Right cardiac atrium (tissue), 5 donors: Measurements from ENCODE around the gene LGMN. TPM values are rescaled to one million over a fixed set of nuclear protein-coding genes. Genes with fewer than 3 reads are reported as not detected.
"Not testable (repeated sequence)": the region's sequence is repeated elsewhere in the genome, so short reads cannot be mapped to it uniquely, and the experiment has no call there.

Experiments used
- ATAC-seq, 2 donors: fragments of 200-7000 bp; cut with Tn5 transposase; one replicate each; pipeline versions ENCODE4 v1.8.0 to v1.9.1; 2020; ENCODE audit warnings: moderate library complexity in 2 of 2, mild to moderate bottlenecking in 1 of 2
- DNase-seq, 3 donors: peaks; one replicate each; pipeline ENCODE4 v3.0.0-alpha.2; 2020
- H3K27ac ChIP-seq: one replicate; pipeline ENCODE4 v1.5.1; 2013; ENCODE audit warnings: mild to moderate bottlenecking, low read length, control low read depth, moderate library complexity
- H3K27me3 ChIP-seq: one replicate; pipeline ENCODE4 v1.6.1; 2013; ENCODE audit not compliant: control insufficient read depth, insufficient read depth
- H3K4me1 ChIP-seq: one replicate; pipeline ENCODE4 v1.6.1; 2013; ENCODE audit warnings: low read length; ENCODE audit not compliant: control insufficient read depth, insufficient read depth
- H3K4me3 ChIP-seq: one replicate; pipeline ENCODE4 v1.5.1; 2013; ENCODE audit warnings: low read length, control low read depth
- H3K9me3 ChIP-seq: one replicate; pipeline ENCODE4 v1.6.1; 2013; ENCODE audit warnings: low read length; ENCODE audit not compliant: control insufficient read depth
- WGBS: extraction: QIAGEN DNeasy Blood & Tissue Kit; methylation state at CpG from one replicate; pipeline ENCODE4 v1.1.7; 2013; 5-methylcytosine and 5-hydroxymethylcytosine counted together
- intact Hi-C, 4 donors: fragments of 100-400 bp; cut with DNase I; formaldehyde crosslinking; loops; one replicate each; pipeline versions ENCODE4 v1.11.0 to v1.14.0; 2022 to 2023
- polyA plus RNA-seq: library from polyadenylated mRNA; stranded (reverse); fragments of 200-250 nt; gene quantifications from one replicate; pipeline ENCODE4 v1.2.3, GENCODE V29; 2013
- total RNA-seq, 4 donors: library from RNA; stranded (reverse); fragmentation: NEBNext Ultra II Directional; extraction: Animal tissue kit (Norgen Biotek cat#: 25700); gene quantifications; one replicate each; pipeline ENCODE4 v1.2.1, GENCODE V29; 2021
- donor health status: healthy with polysubstance abuse.
- donor health status: DM: no; HTN: yes; CAD: no.
- donor health status: DM: no; HTN: no; CAD: no.
- donor health status: DM: no; HTN: yes; CAD: no; lungs with severe emphysema.
- donor health status: DM: yes; HTN: yes; CAD: no.

The LGMN gene
- total and polyA plus RNA-seq, 5 donors: 56.2 to 92.5 (median 87.0) TPM

DNA sequence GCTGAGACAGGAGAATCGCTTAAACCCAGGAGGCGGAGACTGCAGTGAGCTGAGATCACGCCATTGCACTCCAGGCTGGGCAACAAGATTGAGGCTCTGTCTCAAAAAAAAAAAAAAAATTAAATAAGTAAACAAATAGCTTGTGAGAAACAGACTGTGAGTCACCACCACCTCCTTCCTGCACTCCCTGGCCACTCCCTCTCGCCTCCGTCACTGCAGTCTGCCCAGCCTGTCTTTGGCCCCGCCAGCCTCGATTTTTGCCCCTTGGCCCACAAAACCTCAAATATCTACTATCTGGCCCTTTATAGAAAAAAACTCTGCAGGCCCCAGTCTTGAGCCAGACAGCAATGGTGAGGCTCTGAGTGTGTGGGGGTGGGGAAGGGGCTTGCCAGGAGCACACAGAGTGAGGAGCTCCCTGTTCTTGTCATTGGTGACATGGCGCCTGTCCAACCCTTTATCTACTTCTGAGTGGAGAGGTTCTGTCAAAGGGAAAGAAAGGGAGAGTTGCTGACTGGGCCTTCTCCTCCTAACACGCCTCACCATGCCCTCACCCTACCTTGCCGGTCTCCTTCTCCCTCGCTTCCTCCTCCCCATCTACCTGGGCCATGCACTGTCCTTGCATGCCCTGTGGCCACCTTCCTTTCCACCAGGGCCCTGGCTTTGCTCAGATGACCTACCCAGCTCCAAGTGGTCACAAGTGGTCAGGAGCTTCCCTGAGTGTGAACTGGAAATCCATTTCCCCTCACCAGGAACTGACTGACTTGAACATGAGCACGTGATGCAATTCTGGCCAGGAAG is 22.1 kb downstream of the LGMN start:
- peak; percentile 86 to 89 (median 87) for DNase-seq
- WGBS: 64% methylated on average over 12 of the region's 12 CpGs
- ATAC-seq: peak; percentile 84 to 90
- no peaks in the 10 kb centered on the region for H3K9me3 ChIP-seq
- peaks cover 8% of the 10 kb centered on the region for H3K4me1 ChIP-seq
- intact Hi-C loops: no loop called here
- no peak overlapping the region for H3K4me3 ChIP-seq
- no peaks in the 10 kb centered on the region for H3K27me3 ChIP-seq
- peak overlapping the region; percentile 17 for H3K27ac ChIP-seq

GRCh38 chr14:92724516-92725340 is 23.7 kb downstream of the LGMN start:
- no peaks in the 10 kb centered on the region for H3K27me3 ChIP-seq
- no peak overlapping the region for H3K4me3 ChIP-seq
- DNase-seq: peak in 2 of 3 donors; percentile 61 to 73
- WGBS: 62% methylated on average over 14 of the region's 14 CpGs
- H3K4me1 ChIP-seq: peaks cover 12% of the 10 kb centered on the region
- intact Hi-C loops: no loop called here
- H3K27ac ChIP-seq: peak overlapping the region; percentile 46
- no peaks in the 10 kb centered on the region for H3K9me3 ChIP-seq
- peak; percentile 79 to 82 for ATAC-seq

DNA sequence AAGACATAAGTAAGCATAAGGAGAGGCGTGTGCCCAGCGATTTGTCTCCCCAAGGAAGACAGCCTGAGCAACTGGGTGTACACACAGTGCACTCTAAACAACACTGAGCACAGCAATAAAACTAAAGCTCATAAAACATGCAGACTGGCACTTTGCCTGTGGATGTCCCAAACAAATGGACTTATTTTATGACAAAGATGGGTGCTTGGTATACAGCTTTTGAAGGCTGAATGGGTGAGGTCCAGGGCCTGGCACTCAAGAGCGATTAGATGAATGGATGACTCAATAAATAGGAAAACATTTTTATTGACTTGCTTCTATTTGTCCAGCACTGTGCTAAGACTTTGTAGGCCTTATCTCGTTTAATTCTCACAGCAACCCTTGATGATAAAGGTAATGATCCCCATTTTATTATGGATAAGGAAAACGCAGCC is 28.5 kb downstream of the LGMN start:
- DNase-seq (peak in 1 of 3 donors; percentile 70), ATAC-seq (peak; percentile 24 to 67)
- peaks cover 9% of the 10 kb centered on the region for H3K4me1 ChIP-seq
- intact Hi-C loops: loop anchor here in 1 of 4 donors (5.0 kb wide), 1 partner anchor 62 kb away; no protein-coding TSS in a partner anchor
- H3K9me3 ChIP-seq: no peaks in the 10 kb centered on the region
- H3K4me3 ChIP-seq: no peak overlapping the region
- 54% methylated on average over 5 of the region's 5 CpGs for WGBS
- no peaks in the 10 kb centered on the region for H3K27me3 ChIP-seq
- H3K27ac ChIP-seq: peak overlapping the region; percentile 66

DNA sequence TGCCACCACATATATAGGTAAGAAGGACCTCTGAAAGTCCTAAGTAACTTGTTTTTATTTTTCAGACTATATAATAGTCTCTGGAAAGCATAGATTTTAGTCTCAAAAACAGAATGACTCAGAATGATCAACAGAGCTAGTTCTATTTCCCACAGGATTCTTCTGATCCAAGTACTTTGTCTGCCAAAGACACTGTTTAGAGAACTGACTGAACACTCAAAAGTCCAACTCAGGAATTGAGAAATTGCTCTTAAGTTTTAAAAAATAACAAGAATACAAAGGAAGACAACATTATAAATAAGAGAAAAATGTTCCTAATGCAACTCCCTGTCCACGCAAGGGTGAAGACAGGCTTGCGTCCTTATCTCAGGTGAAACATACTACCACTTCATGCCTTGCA is 29.0 kb downstream of the LGMN start:
- Histone ChIP-seq H3K27me3 (no peaks in the 10 kb centered on the region), H3K4me3 (no peak overlapping the region), H3K9me3 (no peaks in the 10 kb centered on the region), H3K4me1 (peaks cover 7% of the 10 kb centered on the region), H3K27ac (peak overlapping the region; percentile 66)
- ATAC-seq (peak; percentile 48 to 64), DNase-seq (no peak)
- intact Hi-C loops: loop anchor here in 1 of 4 donors (5.0 kb wide), 1 partner anchor 63 kb away; no protein-coding TSS in a partner anchor
- 66% methylated on average over 2 of the region's 2 CpGs for WGBS

DNA sequence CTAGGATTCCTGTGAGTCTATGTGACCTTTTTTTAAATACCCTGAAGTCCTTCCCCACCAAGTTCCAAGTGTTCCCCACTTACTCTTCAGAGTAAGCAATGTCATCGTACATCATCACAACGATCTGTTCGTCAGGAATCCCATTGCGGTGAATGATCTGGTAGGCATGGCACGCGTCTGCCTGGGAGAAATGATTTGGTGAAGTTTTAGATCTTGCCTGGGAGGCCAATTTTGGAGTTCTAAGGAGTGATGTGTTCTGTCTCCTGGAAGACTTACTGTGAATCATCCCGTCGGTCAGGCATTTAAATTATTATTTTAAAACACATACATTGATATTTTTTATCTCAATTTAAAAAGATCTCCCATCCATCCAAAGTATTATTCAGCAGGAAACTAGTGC is 29.8 kb downstream of the LGMN start:
- Histone ChIP-seq H3K27ac (no peak overlapping the region), H3K27me3 (no peaks in the 10 kb centered on the region), H3K4me1 (peaks cover 7% of the 10 kb centered on the region), H3K4me3 (no peak overlapping the region), H3K9me3 (no peaks in the 10 kb centered on the region)
- ATAC-seq: no peak
- 85% methylated on average over 8 of the region's 8 CpGs for WGBS
- intact Hi-C loops: loop anchor here in 1 of 4 donors (5.0 kb wide), 1 partner anchor 64 kb away; no protein-coding TSS in a partner anchor
- no peak for DNase-seq

DNA sequence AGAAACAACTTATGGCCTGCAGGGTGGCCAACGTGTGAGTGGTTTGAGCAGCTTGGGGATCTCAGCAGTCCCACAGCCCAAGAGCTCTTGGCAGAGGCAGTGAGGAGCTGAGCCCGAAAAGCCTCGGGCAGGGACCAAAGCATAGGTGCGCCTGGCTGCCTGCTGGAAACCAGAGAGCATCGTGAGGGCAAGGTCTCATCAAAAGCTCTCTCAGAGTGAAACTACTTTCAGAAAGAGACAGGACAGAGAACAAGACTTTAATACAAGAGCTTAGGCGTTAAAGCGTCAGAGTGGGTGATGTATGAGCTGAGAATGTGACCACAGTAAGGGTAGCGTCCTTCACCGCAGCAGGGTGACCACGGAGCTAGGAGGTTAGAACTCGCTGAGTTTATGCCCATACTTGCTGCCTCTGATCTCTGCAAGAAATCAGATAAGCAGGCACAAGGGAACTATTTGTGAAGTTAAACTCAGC is 30.8 kb downstream of the LGMN start:
- Histone ChIP-seq H3K4me3 (no peak overlapping the region), H3K27ac (peak overlapping the region; percentile 23), H3K27me3 (no peaks in the 10 kb centered on the region), H3K9me3 (no peaks in the 10 kb centered on the region), H3K4me1 (peaks cover 7% of the 10 kb centered on the region)
- ATAC-seq (no peak), DNase-seq (no peak)
- intact Hi-C loops: loop anchor here in 1 of 4 donors (5.0 kb wide), 1 partner anchor 65 kb away; no protein-coding TSS in a partner anchor
- 75% methylated on average over 11 of the region's 11 CpGs for WGBS

- no peak overlapping the region for H3K4me3 ChIP-seq
- ATAC-seq: no peak
- H3K27ac ChIP-seq: no peak overlapping the region
- DNase-seq: no peak
- intact Hi-C loops: loop anchor here in 1 of 4 donors (5.0 kb wide), 1 partner anchor 66 kb away; no protein-coding TSS in a partner anchor
- peaks cover 7% of the 10 kb centered on the region for H3K4me1 ChIP-seq
- no peaks in the 10 kb centered on the region for H3K9me3 ChIP-seq
- 84% methylated on average over 10 of the region's 10 CpGs for WGBS
- no peaks in the 10 kb centered on the region for H3K27me3 ChIP-seq
Observed at GRCh38 chr14:92716131-92716530, 32.3 kb downstream of the LGMN start.

DNA sequence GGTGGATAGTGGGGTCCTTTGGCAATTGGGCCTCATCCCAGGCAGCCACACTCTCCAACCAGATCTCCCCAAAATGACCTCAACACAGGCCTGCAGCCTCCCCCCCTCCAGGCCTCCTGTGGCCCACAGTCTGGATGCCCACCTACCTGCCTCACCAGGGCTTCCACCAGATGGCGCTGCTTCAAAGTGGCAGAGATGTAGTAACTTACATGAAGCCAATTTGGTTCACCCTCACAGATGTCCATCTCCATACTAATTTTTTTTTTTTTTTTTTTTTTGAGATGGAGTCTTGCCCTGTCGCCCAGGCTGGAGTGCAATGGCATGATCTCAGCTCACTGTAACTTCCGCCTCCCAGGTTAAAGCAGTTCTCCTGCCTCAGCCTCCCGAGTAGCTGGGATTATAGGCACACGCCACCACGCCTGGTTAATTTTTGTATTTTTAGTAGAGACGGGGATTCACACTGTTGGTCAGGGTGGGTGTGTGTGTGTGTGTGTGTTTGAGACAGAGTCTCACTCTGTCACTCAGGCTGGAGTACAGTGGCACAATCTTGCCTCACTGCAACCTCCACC is 33.6 kb downstream of the LGMN start:
- DNase-seq (peak; percentile 84 to 93 (median 90)), ATAC-seq (peak; percentile 76 to 83)
- not testable (repeated sequence) for H3K9me3 ChIP-seq, H3K4me1 ChIP-seq, H3K27me3 ChIP-seq, H3K4me3 ChIP-seq, H3K27ac ChIP-seq
- 75% methylated on average over 7 of the region's 7 CpGs for WGBS
- intact Hi-C loops: loop anchor here in 3 of 4 donors (2.0 to 5.0 kb wide), 2 partner anchors 67 to 70 kb away; no protein-coding TSS in a partner anchor

DNA sequence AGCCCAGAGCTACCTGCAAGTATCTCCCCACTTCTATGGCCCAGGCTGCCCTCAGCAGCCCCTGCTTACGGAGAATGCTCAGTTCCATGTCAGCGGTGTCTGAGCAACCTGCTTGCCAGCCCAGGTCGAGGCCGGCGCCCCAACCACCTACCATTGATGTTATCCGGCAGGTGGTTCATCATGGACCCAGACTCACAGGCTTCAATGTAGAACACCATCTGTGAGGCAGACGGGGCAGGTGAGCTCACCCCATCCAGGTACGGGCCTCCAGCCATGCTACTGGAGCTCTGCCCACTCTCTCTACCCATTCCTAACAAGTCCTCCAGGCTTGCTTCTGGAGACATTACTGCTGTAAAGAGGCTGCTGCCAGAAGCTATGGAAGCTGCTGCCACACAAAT is 35.8 kb downstream of the LGMN start:
- intact Hi-C loops: loop anchor here in 2 of 4 donors (2.0 to 5.0 kb wide), 2 partner anchors 70 to 72 kb away; no protein-coding TSS in a partner anchor
- Histone ChIP-seq H3K9me3 (no peaks in the 10 kb centered on the region), H3K27ac (no peak overlapping the region), H3K4me3 (no peak overlapping the region), H3K27me3 (no peaks in the 10 kb centered on the region), H3K4me1 (no peaks in the 10 kb centered on the region)
- no peak for DNase-seq
- no peak for ATAC-seq
- 98% methylated on average over 8 of the region's 8 CpGs for WGBS

- no peaks in the 10 kb centered on the region for H3K9me3 ChIP-seq
- H3K27ac ChIP-seq: no peak overlapping the region
- no peak for DNase-seq
- H3K27me3 ChIP-seq: no peaks in the 10 kb centered on the region
- 91% methylated on average over 7 of the region's 7 CpGs for WGBS
- no peak for ATAC-seq
- H3K4me1 ChIP-seq: no peaks in the 10 kb centered on the region
- no peak overlapping the region for H3K4me3 ChIP-seq
- intact Hi-C loops: loop anchor here in 2 of 4 donors (2.0 to 5.0 kb wide), 2 partner anchors 70 to 73 kb away; no protein-coding TSS in a partner anchor
Observed at GRCh38 chr14:92711976-92712653, 36.3 kb downstream of the LGMN start.
